Neural crest cell (in vitro differentiated cells): ENCODE results near the gene AKNAD1. TPM values are rescaled to one million over a fixed set of nuclear protein-coding genes. Genes with fewer than 3 reads are reported as not detected.

Experiments
- DNase-seq: peaks from one replicate; pipeline ENCODE4 v3.0.0; 2021; ENCODE audit warnings: low read depth, mixed read lengths, low spot score
- H3K27ac Mint-ChIP-seq: one replicate; pipeline ENCODE4 v1.8.0; 2021; ENCODE audit warnings: mild to moderate bottlenecking, mixed read lengths; ENCODE audit not compliant: unreplicated experiment
- H3K27me3 Mint-ChIP-seq: 2 replicates; pipeline ENCODE4 v1.8.0; 2021; ENCODE audit warnings: low read depth, mild to moderate bottlenecking, mixed read lengths
- H3K36me3 Mint-ChIP-seq: 2 replicates; pipeline ENCODE4 v1.8.0; 2021; ENCODE audit warnings: low read depth, mild to moderate bottlenecking, mixed read lengths
- H3K4me1 Mint-ChIP-seq: 2 replicates; pipeline ENCODE4 v1.8.0; 2021; ENCODE audit warnings: mixed read lengths
- H3K4me3 Mint-ChIP-seq: one replicate; pipeline ENCODE4 v1.8.0; 2021; ENCODE audit warnings: mild to moderate bottlenecking, mixed read lengths
- H3K9me3 Mint-ChIP-seq: 2 replicates; pipeline ENCODE4 v1.8.0; 2021; ENCODE audit warnings: mixed read lengths
- CTCF ChIP-seq: fragments of 200-600 bp; sonication (generic); conservative IDR thresholded peaks from 2 replicates; pipeline ENCODE4 v1.5.0; 2021; ENCODE audit warnings: antibody characterized with exemption, mild to moderate bottlenecking
- total RNA-seq: library from RNA; stranded (reverse); gene quantifications from 2 replicates; pipeline ENCODE4 v1.2.1, GENCODE V29; 2021

The AKNAD1 gene
- total RNA-seq, 1 donor from 2014 or later, result 1.0 TPM

DNA sequence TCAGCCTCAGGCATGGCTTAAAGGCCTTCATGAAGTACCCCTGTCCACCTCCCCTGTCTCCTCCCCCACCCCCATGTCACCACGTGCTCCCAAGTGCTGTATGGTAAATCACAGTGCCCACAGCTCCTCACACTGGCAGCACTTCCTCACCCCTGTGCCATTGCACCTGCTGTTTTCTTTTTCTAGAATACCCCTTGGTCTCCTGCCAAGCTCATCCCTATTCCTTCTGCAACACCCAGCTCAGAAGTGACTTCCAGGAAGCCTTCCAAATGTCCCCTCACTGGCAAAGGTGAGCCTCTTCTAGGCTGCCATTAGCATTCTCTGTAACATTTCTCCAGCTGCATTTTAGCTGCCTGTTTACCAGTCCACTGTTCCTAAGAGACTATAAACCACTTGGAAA, 9.4 kb downstream of the AKNAD1 start:
- H3K36me3 Mint-ChIP-seq, result no peaks in the 10 kb centered on the region
- no peaks in the 10 kb centered on the region for H3K27me3 Mint-ChIP-seq
- no peak for DNase-seq
- no peak for TF ChIP-seq CTCF
- peaks cover 5% of the 10 kb centered on the region for H3K4me1 Mint-ChIP-seq
- no peak overlapping the region for H3K27ac Mint-ChIP-seq
- no peaks in the 10 kb centered on the region for H3K9me3 Mint-ChIP-seq
- H3K4me3 Mint-ChIP-seq, result no peak overlapping the region

DNA sequence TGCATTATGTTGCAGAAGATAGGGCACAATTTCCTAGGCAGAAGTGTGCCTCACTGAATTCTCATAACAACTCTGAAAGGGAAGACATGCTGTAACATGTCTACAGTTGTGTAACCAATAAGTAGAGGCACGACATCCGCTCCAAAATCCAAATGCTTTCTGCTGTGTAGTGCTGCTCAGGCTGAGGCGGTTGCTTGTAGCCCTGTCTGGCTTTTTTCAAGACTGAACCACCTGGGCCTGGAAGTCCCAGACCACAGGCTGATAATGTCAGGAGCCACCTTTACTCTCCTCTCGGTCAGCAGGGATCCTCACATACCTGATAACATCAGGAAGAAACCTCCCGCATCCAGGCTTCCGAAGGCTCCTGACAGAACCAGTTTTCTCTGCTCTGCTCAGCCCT, 10.9 kb downstream of the AKNAD1 start:
- H3K36me3 Mint-ChIP-seq, result no peaks in the 10 kb centered on the region
- no peak for DNase-seq
- no peaks in the 10 kb centered on the region for H3K27me3 Mint-ChIP-seq
- H3K9me3 Mint-ChIP-seq, result no peaks in the 10 kb centered on the region
- no peak for TF ChIP-seq CTCF
- H3K4me1 Mint-ChIP-seq, result no peaks in the 10 kb centered on the region
- no peak overlapping the region for H3K27ac Mint-ChIP-seq
- H3K4me3 Mint-ChIP-seq, result no peak overlapping the region

DNA sequence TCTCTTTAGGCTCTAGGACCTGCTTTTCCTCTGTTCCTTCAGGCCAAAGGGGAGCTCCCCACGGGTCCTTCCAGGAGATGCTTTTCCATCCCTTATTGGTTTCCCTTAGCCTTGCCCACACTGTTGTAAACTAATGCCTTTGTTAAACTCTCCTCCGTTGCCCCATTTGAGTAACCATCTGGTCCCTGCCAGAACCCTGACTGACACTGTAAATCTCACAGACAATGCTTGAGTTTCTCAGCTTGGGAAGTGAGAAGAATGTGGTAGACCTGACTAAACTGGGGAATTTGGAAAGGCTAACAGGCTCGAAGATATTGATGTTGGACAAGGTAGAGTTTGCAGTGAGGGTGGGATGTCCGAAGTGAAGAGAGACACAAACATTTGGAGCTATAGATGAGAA, 11.4 kb downstream of the AKNAD1 start:
- H3K27me3 Mint-ChIP-seq, result no peaks in the 10 kb centered on the region
- H3K27ac Mint-ChIP-seq, result no peak overlapping the region
- TF ChIP-seq CTCF, result no peak
- H3K9me3 Mint-ChIP-seq, result no peaks in the 10 kb centered on the region
- DNase-seq, result no peak
- H3K4me3 Mint-ChIP-seq, result no peak overlapping the region
- no peaks in the 10 kb centered on the region for H3K4me1 Mint-ChIP-seq
- H3K36me3 Mint-ChIP-seq, result no peaks in the 10 kb centered on the region

DNA sequence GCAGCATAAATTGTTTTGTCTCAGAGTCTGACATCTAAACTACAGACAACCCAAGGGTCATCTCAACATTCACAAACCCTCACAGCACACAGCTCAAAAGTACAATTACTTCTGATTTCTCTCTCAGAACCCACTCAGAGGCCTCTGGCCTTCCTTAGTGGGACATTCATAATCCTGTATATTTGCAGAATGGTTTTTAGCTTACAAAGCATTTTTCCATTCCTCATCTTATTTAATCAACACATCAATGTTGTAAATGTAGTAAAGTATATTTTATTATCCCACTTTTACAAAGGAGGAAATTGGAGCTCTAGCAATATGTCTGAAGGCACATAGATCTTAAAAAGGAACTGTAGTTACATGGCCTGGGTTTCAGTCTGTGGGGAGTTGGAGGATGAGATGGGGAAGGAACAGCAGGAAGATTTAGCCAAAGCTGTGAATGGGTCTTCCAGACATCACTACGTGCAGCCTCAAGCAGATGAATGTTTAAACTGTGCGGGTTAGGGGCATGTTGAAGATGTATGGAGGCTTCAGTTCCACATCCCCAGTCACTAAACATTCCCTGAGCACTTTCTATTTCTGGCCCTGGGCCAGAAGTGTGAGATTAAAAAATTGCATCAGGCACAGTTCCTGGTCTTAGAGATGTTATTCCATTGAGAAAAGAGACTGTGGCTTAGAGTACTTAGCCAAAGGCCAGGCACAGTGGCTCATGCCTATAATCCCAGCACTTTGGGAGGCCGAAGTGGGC, 13.3 kb downstream of the AKNAD1 start:
- H3K36me3 Mint-ChIP-seq, result no peaks in the 10 kb centered on the region
- DNase-seq, result no peak
- H3K27me3 Mint-ChIP-seq, result no peaks in the 10 kb centered on the region
- no peak for TF ChIP-seq CTCF
- H3K9me3 Mint-ChIP-seq, result no peaks in the 10 kb centered on the region
- H3K4me3 Mint-ChIP-seq, result no peak overlapping the region
- H3K4me1 Mint-ChIP-seq, result no peaks in the 10 kb centered on the region
- H3K27ac Mint-ChIP-seq, result no peak overlapping the region

- no peak overlapping the region for H3K27ac Mint-ChIP-seq
Observed at GRCh38 chr1:108842525-108843181, 14.2 kb downstream of the AKNAD1 start.

More at GRCh38 chr1:108842525-108843181, 14.2 kb downstream of the AKNAD1 start:
- Mint-ChIP-seq H3K4me1 (no peaks in the 10 kb centered on the region), H3K27me3 (no peaks in the 10 kb centered on the region), H3K4me3 (no peak overlapping the region), H3K36me3 (no peaks in the 10 kb centered on the region), H3K9me3 (no peaks in the 10 kb centered on the region)
- DNase-seq, result no peak
- no peak for TF ChIP-seq CTCF
